Left lung (tissue), 10 donors: Measurements from ENCODE around the gene TENM4. TPM values are rescaled to one million over a fixed set of nuclear protein-coding genes. Genes with fewer than 3 reads are reported as not detected.
A peak's percentile ranks its signal among the peaks of the same experiment; 100 is the strongest.

Source experiments
- ATAC-seq: fragments of 200-7000 bp; cut with Tn5 transposase; one replicate; pipeline ENCODE4 v1.9.1; 2020; ENCODE audit warnings: moderate library complexity
- DNase-seq, 4 donors: peaks; one replicate each; pipeline ENCODE4 v3.0.0-alpha.2; 2013 to 2020
- H3K27ac ChIP-seq, 2 donors: fragments of 200-600 bp; sonication (generic) in 1 of 2; one replicate each; pipeline versions ENCODE4 v1.5.0 to v1.8.0; 2020 to 2021
- H3K27me3 ChIP-seq, 2 donors: fragments of 200-600 bp; sonication (generic) in 1 of 2; one replicate each; pipeline versions ENCODE4 v1.5.0 to v1.8.0; 2020 to 2021
- H3K36me3 ChIP-seq, 2 donors: fragments of 200-600 bp; sonication (generic) in 1 of 2; one replicate each; pipeline versions ENCODE4 v1.5.0 to v1.8.0; 2020 to 2021
- H3K4me1 ChIP-seq, 2 donors: fragments of 200-600 bp; one replicate each; pipeline ENCODE4 v1.8.0; 2021
- H3K4me3 ChIP-seq, 2 donors: fragments of 200-600 bp; sonication (generic) in 1 of 2; one replicate each; pipeline versions ENCODE4 v1.5.0 to v1.8.0; 2020 to 2021; ENCODE audit warnings: mild to moderate bottlenecking in 1 of 2
- H3K9me3 ChIP-seq, 2 donors: fragments of 200-600 bp; sonication (generic) in 1 of 2; one replicate each; pipeline versions ENCODE4 v1.5.0 to v1.8.0; 2020 to 2021
- CTCF ChIP-seq, 2 donors: fragments of 200-600 bp; sonication (generic) in 1 of 2; IDR thresholded peaks; one replicate each; pipeline versions ENCODE4 v1.5.0 to v1.8.0; 2021; ENCODE audit warnings: antibody characterized with exemption in 2 of 2
- intact Hi-C, 2 donors: fragments of 100-400 bp; cut with DNase I; formaldehyde crosslinking; loops; one replicate each; pipeline versions ENCODE4 v1.11.2 to v1.14.2; 2022
- polyA plus RNA-seq, 6 donors: library from polyadenylated mRNA; unstranded; fragments of 120-200 nt; gene quantifications; one replicate each; pipeline ENCODE4 v1.2.1, GENCODE V29; 2013; ENCODE audit not compliant: insufficient read length in 6 of 6
- total RNA-seq, 2 donors: library from RNA; stranded (reverse); fragmentation: NEBNext Ultra II Directional; extraction: Animal tissue kit (Norgen Biotek cat#: 25700); gene quantifications; one replicate each; pipeline ENCODE4 v1.2.1, GENCODE V29; 2021
- donor health status: DM: no; HTN: yes; CAD: no.
- donor health status: DM: no; HTN: no; CAD: no.

TENM4 gene
- total and polyA plus RNA-seq, 8 donors, result 3.4 to 7.1 (median 5.2) TPM

- Histone ChIP-seq H3K4me1 (no peaks in the 10 kb centered on the region), H3K27me3 (no peaks in the 10 kb centered on the region), H3K36me3 (no peaks in the 10 kb centered on the region), H3K27ac (no peak overlapping the region), H3K9me3 (no peaks in the 10 kb centered on the region), H3K4me3 (no peak overlapping the region)
- DNase-seq, result no peak
- TF ChIP-seq CTCF (IDR thresholded peaks at IDR 0.05), result no peak
- intact Hi-C loops, result no loop called here
- no peak for ATAC-seq
These were observed 381.7 kb downstream of the TENM4 start for GRCh38 chr11:79059141-79059540.

DNA sequence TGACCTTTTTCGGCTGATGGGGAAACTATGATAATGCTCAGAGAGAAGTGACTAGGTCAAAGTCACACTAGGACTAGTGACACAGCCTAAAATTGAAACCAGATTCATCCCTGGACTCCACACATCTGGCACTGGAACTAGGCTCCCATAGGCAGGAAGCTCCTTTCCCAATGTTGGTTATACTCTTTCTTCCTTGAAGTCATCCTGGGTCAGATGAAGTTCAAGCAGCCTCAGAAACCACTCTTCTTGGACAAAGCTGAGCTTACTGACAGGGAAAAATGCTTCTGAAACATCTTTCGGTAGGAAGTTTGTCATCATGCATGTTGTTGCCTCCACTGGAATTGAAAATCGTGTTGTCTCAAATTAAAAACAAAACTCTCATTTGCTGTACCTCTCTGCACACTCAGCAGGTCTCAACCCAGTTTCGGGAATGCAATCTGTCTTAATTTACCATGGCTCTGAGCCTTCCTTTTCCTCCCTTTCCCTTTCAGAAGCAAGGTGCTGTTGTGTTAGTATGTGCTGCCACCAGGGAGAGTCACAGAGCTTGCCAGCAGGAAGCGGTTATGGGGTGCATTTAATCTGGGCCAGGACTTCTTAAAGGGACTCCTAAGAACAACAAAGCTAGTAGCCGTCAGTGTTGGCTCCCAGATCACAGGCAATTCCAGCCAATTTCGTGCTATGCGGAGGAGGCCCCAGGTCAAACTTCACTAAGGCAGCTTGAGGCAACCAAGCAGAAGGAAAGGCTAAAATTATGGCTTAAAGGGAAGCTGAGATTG is 384.8 kb downstream of the TENM4 start:
- Histone ChIP-seq H3K9me3 (no peaks in the 10 kb centered on the region), H3K27me3 (no peaks in the 10 kb centered on the region), H3K36me3 (no peaks in the 10 kb centered on the region), H3K27ac (no peak overlapping the region), H3K4me1 (no peaks in the 10 kb centered on the region), H3K4me3 (no peak overlapping the region)
- intact Hi-C loops, result no loop called here
- no peak for TF ChIP-seq CTCF (IDR thresholded peaks at IDR 0.05)
- DNase-seq, result no peak
- ATAC-seq, result peak; percentile 58

DNA sequence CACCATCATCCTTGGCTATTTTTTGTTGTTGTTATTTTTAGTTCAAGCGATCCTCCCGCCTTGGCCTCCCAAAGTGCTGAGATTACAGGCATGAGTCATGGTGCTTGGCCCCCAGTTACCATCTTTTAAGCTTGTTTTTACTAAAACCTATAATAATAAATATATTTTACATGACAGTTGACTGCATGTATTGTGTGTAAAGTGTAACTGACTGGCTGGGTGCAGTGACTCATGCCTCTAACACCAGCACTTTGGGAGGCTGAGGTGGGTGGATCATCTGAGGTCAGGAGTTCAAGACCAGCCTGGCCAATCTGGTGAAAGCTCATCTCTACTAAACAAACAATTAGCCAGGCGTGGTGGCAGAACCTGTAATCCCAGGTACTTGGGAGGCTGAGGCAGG is 386.2 kb downstream of the TENM4 start:
- intact Hi-C loops, result no loop called here
- Histone ChIP-seq H3K4me1 (no peaks in the 10 kb centered on the region), H3K9me3 (no peaks in the 10 kb centered on the region), H3K27ac (no peak overlapping the region), H3K4me3 (no peak overlapping the region), H3K36me3 (no peaks in the 10 kb centered on the region), H3K27me3 (no peaks in the 10 kb centered on the region)
- no peak for ATAC-seq
- no peak for TF ChIP-seq CTCF (IDR thresholded peaks at IDR 0.05)
- DNase-seq, result no peak

DNA sequence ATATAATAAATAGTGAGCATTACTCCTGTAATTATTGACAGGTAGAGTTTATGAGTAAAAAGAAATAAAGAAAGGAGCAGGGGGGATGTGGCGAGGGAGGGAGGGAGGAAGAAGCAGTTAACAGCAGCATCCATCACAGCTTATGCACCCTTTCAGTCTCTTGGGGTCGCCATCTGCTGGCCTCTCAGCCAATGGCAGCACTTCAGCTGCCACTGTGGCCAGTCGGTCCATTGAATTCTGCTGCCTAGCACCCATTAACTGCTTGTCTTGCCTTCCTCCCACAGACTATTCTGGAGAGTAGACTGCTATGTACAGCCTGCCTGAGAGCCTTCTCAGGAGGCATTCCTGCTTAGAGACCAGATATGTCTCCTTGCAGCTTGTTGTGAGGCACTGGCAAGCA is 388.3 kb downstream of the TENM4 start:
- no peak overlapping the region for H3K4me3 ChIP-seq
- no peaks in the 10 kb centered on the region for H3K9me3 ChIP-seq
- no peaks in the 10 kb centered on the region for H3K36me3 ChIP-seq
- H3K4me1 ChIP-seq, result no peaks in the 10 kb centered on the region
- DNase-seq (no peak), ATAC-seq (no peak)
- no peak overlapping the region for H3K27ac ChIP-seq
- TF ChIP-seq CTCF (IDR thresholded peaks at IDR 0.05), result no peak
- intact Hi-C loops, result no loop called here
- H3K27me3 ChIP-seq, result no peaks in the 10 kb centered on the region

GRCh38 chr11:79050786-79051185 is 390.0 kb downstream of the TENM4 start:
- intact Hi-C loops, result no loop called here
- H3K36me3 ChIP-seq, result no peaks in the 10 kb centered on the region
- ATAC-seq (no peak), DNase-seq (peak in 2 of 4 donors; percentile 80 to 85)
- no peaks in the 10 kb centered on the region for H3K27me3 ChIP-seq
- no peak overlapping the region for H3K27ac ChIP-seq
- H3K4me1 ChIP-seq, result no peaks in the 10 kb centered on the region
- H3K4me3 ChIP-seq, result no peak overlapping the region
- no peak for TF ChIP-seq CTCF (IDR thresholded peaks at IDR 0.05)
- H3K9me3 ChIP-seq, result no peaks in the 10 kb centered on the region
